NOMO-1 (cell line): ENCODE data around the gene ZBTB24.
A peak's percentile ranks its signal among the peaks of the same experiment; 100 is the strongest.
"Not testable (repeated sequence)": the region's sequence is repeated elsewhere in the genome, so short reads cannot be mapped to it uniquely, and the experiment has no call there.

Experiments
- DNase-seq, 2 experiments: peaks; one replicate each; lab custom pipeline; 2025; ENCODE audit not compliant: unreplicated experiment in 2 of 2; lab: John Stamatoyannopoulos, UW

ZBTB24 gene

DNA sequence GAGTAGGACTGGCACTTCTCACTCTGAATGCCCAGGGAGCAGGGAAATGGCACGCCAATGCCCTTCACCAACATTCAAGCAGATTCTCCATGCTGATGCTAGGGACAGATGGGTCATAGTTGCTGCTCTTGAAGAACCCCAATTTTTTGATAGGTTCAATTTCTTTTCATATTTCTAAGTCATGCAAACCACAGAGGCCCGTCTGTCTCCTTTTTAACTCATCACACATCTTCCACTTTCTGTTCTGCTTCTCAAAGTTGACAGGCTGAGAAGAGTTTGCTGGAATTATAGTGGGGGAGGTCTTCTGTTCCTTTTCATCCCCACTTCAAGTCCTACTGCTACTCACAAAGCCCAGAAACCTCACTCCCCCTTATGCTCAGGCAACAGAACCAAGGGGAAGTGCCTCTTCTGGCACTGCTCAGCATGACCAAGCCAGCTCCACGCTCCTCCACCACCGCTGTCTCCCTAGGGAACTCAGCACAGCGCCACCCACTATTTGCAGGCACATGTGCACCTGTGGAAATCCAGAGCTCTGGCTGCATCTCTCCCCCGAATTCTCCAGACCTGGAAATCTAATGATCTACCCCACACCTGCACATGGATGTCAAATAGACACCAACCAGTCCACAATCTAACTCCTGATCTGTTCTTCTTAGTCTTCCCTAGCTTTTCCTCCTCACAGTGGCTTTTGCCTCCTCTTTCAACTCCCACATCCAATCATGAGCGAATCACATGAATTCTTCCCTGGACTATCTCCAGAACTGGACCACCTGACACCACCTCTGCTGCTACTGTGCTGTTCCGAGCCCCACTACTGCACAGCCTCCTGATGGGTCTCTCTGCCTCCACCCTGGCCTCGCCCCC is 10.7 kb downstream of the ZBTB24 start:
- DNase-seq: no peak

DNA sequence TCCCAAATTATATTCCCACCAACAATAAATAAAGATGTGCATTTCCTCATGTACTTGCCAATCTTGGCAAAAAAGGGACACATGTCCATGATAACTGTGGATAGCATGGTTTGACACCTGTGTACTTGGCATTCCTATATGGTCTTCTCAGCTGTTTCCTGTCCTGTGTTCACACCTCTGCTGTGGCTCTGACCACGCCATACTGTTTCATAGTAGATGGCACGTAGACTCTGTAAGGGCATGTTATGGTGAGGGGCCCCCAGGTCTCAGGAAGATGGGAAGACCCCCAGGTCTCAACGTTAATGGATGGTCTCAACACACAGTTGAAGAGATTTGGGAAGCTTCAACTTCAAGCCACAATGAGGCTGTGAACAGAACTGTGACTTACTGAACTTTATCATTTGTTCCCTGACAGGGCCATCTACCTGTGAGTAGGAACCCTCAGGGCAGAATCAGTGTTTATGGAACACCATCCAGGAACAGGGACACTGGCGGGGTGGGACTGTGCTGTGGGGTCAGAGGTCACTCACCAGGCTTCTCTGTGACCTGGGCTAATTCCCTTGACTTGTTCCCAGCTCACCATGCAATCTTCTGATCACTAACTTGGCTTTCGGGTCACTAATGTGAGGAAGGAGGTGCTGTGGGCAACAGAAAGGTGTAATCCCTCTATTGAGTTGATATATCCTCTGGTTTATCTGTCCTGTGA is 11.8 kb downstream of the ZBTB24 start:
- DNase-seq: no peak

DNA sequence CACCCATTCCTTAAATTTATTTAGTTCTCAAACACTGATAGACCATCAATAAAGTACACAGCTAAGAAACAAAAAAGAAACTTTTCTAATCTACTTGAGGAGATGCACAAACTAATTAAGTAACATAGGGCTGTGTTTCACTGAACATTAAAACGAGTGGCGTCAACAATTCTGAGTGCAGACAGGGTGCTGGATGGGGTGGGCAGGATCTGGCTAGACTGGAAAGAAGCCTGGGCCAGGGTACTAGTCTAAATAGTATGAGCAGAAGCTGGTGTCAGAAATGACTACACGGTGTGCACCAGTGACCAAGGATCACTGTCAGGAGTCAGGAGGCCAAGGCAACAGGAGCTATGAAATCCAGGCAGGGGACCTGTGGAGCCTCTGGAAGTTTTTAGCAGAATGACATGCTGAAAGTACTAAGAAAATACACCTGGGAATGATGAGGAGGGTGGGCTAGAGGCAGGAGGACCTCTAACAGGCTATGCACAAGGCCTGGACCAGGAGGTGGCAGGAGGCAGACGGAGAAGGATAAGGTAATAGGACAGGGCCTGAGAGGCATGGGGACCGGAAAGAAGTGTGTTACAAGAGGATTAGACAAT is 13.3 kb downstream of the ZBTB24 start:
- no peak for DNase-seq

DNA sequence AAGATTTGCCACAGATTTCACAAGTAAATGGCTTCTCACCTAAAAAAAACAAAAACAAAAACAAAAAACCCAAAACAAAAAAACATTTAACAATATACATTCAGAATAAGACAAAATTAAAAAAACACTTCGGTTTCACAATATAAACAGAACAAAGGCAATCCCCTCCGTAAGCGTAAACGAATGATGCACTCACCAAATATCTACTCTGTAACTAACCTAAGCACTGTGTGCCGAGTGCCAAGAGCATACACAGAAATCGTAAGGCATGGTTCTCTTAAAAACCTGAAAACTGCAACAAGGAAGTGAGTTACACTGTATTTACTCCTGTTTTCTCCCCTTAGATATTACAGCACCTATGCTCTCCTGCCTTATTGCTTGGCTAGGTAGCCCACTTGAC is 15.3 kb downstream of the ZBTB24 start:
- DNase-seq: no peak

DNA sequence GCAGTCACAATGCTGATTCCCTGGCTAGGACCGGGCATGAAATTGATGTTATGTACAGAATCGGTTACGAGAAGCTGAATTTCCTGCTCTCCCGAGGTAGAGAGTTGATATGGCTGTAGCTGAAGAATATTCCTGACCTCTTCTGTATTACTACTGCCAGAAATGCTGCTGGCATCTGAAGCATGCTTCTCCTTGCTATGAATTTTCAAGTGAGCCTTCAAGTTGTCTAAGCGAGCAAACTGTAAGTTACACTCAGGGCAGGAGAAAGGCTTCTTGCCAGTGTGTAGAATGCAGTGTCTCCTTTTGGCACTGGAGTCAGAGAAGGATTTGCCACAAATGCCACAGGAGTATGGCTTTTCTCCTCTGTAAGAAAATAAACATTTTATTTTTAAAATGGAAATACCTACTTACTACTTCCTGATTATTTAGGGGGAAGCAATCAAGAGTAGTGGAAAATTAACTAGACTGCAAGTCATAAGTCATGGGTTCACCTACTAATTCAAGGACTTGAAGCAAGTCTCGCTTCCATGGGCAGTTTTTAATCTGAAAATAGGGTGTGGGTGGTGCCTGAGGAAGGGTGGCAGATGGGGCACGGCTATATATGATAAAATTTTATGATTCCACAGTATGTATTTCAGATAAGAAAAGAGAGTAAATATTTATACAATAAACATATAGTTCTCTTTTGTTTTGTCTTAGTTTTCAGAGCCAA is 16.7 kb downstream of the ZBTB24 start:
- no peak for DNase-seq

DNA sequence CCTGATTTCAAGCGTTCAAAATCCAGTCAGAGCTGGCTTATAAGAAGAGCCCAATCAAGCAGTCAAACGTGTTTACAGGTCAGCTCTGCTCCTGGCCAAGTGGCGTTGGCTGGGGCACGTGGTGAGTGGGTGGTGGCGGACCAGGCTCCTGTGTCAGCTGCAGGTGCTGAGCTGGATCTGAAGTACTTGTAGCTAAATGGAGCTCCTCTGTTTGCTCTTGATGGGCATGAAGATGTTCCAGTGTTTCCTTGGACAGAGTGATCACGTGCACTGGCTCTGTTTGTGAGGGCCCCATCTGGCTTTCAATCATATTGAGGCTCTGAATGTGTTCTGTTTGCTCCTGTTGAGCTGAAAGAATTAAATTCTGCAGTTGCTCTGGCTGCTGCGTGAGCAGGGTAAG is 17.2 kb downstream of the ZBTB24 start:
- DNase-seq: no peak

DNA sequence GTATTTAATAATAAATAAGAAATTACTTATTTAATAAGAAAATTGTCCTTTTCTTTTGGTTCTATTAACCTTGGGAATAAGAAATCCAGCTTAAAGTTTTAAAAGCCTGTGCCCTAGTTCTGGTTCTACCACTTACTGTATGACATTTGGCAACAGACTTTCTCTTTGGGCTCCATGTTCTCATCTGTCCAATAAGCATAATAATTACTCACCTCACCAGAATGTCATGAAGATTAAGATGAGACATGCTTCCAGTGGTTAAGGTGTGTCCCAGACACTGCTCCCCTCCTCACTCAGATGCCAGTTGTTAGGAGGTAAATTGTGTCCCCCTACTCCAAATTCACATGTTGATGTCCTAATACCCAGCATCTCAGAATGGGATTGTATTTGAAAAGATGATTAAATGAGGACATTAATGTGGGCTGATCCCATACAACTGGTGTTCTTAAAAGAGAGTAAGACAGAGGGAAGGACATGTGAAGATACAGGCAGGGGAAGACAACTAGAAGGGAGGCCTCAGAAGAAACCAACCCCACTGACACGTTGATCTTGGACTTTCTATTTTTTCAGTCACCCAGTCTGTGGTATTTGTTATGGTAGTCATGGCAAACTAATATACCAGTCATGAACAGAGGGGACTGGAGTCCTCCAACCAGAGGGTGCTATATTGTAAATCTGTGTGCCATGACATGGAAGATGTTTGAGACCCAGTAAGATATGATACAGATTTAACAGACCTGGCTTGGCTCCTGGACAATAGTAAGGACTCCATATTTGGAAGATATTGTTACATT is 21.1 kb downstream of the ZBTB24 start:
- DNase-seq: no peak

DNA sequence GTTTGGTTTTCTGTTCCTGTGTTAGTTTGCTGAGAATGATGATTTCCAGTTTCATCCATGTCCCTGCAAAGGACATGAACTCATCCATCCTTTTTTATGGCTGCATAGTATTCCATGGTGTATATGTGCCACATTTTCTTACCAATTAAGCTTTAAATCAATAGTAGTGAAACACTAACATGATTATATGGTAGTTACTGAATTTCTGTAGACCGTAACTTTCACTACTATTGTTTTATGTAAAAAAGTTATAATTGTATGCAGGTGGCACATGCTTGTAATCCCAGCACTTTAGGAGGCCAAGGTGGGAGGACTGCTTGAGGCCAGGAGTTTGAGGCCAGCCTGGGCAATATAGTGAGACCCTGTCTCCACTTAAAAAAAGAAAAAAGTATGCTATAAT is 21.8 kb downstream of the ZBTB24 start:
- not testable (repeated sequence) for DNase-seq

DNA sequence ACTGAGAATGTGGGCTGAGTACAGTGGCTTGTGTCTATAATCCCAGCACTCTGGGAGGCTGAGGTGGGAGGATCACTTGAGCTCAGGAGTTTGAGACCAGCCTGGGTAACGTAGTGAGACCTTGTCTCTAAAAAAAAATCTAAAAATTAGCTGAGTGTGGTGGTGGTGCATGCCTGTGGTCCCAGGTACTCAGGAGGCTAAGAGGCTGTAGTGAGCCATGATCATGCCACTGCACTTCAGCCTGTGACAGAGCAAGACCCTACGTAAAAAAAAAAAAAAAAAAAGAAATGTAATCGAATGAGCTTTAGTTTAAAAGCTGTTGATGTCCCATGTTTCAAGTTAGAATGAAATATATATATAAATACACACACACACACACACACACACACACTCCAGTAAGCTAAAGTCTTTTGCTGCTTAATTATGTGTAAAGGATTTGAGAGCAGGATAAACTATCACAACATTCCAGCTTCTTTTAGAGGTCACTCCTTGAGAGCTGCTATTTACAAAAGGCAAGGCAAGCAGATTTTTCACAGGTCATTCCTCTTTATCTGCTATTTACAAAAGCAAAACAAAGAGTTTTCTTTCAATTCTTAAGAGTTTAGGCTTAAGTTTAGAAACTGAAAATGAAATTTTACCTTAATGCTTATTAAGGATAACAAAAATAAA is 22.7 kb downstream of the ZBTB24 start:
- DNase-seq: no peak

DNA sequence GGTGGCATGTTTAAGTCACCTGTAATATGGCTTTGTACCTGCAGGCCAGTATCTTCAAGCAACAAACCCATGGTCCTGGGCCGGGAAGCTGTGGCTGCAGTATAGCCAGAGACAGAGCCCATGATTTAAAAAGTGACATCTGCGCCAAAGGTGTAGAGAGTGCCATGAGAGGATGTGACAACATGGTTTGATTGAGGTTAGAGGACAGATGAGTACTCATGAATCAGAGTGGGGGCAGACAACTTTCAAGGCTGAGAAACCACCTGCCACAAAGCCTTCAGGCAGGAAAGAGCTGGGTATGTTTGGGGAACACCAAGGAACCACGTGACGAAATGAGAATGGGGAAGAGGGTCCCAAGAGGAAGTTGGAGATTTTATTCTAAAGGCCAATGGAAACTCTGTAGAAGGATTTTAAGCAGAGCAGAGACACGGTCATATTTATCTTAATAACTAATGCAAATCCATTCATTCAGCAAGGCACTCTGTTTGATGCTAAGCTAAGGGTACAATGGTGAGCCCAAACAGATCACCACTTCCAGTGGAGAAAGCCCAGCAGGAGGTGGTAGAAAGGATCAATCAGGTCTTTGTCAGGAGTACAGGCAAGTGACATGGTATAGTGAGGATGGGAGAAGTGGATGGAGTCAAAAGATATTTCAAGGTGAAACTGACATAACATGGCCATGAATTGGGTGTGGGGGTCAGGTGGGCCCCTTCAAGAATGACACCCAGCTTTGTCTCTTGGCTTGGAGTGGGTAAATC is 24.1 kb downstream of the ZBTB24 start:
- DNase-seq: peak; percentile 30 to 63

DNA sequence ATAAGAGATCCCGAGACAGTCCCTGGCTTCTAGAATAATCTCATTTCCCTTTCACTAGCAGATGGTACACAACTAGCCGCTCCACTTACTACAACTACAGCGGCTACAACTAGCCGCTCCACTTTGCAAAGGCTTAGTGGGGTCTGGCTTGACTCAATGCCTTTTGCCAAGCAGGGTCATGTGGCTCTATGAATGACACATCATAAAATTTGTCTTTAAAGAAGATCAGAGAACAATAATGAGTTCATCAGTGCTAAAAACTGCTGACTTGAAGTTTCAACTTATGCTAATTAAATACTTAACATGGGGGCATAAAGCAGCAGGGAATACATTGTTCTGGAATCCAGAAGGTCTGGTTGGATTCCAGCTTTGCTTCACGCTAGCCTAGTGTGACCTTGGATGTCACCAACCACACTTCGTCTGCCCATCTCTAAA is 25.4 kb downstream of the ZBTB24 start:
- DNase-seq: no peak

DNA sequence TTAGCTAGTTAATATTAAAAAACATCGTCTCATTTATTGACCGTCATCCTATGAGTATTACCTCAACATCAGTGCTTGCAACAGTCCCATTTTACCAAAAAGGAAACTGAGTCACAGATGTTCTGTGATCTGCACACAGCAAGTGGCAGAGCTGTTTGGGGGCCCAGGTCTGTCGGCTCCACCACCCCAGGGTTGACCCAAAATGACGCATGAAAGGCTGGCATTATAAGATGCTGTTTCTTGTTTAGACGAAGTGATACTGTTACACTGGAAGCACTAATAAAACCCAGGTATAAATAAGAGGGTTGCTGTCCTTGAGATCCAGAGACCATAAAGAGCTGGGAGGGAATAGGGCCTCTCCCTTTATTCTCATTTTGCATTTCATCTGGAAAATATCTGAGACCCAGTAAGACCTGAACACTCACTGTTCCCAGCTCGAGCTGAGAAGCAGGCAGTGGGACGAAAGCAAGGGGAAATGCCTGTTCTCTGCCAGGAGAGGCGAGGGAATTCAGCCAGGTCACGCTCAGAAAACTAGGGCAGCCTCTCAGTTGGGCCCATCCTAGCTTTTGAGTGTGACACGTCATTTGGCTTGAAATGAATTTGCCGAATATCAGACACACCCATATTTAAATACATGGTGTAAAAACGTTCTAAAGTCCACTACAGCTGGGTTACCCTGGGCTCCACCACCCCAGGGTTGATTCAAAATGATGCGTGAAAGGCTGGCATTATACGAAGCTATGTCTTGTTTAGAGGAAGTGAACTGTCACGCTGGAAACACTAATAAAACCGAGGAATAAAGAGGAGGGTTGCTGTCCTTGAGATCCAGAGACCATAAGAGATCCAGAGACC is 26.1 kb downstream of the ZBTB24 start:
- no peak for DNase-seq

DNA sequence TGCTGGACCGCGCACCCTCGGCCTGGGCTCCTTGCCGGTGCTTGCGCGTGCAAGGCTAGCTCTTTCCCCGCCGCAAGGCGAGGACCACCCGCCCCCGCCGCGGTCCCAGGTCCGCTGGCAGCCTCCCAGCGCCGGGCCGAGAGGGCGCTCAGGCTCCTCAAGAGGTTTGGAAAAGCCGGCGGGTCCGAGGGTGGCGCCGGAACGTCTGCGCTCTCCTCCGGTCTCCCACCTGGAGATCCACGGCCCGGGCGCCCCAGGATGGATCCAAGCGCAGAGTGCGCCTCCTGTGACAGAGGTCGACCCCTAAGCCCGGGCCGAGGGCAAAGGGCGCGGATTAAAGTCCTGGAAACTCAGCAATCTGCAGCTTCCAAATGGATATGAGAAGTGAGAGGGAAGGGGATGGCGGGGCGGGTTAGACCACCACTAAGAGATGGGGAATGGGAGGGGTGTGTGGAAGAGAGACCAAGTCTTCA is 26.9 kb downstream of the ZBTB24 start:
- DNase-seq: no peak

DNA sequence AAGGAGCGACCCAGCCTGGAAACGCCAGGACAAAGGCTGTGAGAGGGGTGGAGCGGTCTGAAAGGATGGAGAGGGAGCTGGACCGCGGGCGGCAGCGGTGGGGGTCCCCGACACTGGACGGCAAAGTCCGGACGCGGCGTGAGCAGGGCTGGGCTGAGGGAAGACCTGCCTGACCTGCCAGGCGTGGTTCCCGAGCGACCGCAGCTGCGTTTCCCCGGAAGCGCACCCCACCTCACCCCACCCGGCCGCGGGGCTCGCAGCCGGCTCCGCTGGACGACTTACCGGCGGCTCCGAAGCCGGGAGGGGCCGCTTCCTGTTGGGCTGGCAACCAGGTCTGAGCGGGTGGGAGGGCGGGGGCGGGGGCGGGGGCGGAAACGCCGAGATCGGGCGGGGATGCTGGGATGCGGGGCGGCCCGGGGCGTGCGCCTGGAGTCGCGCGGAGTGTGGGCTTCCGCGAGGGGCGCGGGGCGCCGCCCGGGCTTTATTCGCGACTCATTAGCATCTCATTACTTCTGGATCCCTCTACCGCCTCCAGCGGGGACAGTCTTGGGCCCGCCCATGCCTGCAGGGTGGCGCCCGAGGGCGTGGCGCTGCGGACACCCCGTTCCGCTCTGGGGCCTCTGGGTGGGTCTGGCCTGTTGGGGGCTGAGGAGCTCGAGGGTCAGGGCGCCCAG is 27.4 kb downstream of the ZBTB24 start, which contains the start of gene MICAL1:
MICAL1 (minus strand) TSS at position 336 of the 674 bp plus-strand sequence. CDS start 1,576 bp downstream, outside the sequence.
- peak; percentile 74 to 86 for DNase-seq

DNA sequence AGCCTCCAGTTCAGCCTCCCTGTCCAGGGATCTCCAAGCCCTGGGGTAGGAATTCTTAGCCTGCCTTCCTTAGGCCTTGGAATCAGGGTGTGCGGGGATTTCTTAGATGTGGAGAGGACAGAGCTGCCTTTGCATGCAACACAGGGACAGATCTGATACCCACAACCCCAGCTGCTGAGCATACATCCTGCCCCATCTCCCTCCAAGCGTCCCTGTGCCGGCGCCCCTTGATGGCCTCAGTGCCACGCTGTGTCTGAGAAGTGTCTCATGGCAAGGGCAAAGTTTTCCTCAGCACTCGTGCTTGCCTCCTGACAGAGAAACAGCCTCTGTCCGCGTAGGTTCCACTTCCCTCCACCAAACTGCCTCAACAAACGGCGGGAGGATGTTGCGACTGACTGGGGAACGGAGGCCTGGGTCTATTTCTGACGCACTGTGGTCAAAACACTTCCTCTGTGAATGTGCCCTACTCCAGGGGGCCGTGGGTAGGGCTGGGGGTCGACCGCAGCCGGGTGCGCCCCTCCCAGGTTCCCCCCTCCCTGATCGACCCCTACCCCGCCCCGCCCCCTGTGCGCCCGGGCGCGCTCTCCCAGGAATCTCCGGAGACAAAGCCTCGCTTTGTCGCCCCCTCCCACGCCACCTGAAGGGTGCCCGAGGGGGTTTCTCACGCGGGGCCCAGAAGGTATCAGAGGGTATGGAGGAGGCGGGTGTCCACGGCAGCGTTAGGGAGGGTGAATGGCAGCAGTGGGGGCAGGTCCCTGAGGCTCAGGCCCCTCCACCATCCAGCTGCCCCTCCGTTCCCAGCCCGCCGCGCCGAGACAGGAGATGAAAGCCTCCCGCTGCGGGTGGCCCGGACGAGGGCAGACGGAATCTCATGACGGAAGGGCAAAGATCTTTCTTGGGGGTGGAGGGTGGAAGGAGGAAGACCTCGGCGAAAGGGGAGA is 28.3 kb downstream of the ZBTB24 start:
- peak; percentile 82 to 89 for DNase-seq
